Activated CD4-positive, alpha-beta T cell treated with anti-CD3 and anti-CD28 coated beads for 1 hour (primary cell): ENCODE data around the gene FBXW8.

ENCODE experiments used
- DNase-seq: peaks from one replicate; pipeline ENCODE4 v3.0.0-alpha.2; 2020

FBXW8 gene

GRCh38 chr12:116926283-116927243, 15.8 kb downstream of the FBXW8 start:
- DNase-seq, result no peak

GRCh38 chr12:116927244-116927940, 16.6 kb downstream of the FBXW8 start:
- DNase-seq, result no peak

- no peak for DNase-seq
These were observed 17.8 kb downstream of the FBXW8 start for GRCh38 chr12:116928504-116928903.

- DNase-seq, result no peak
These were observed 19.1 kb downstream of the FBXW8 start for GRCh38 chr12:116929885-116930284.

- no peak for DNase-seq
These were observed 20.9 kb downstream of the FBXW8 start for GRCh38 chr12:116931665-116932064.

GRCh38 chr12:116933091-116933490, 22.3 kb downstream of the FBXW8 start:
- no peak for DNase-seq

- no peak for DNase-seq
These were observed 22.9 kb downstream of the FBXW8 start for GRCh38 chr12:116933512-116934246.

- DNase-seq, result no peak
These were observed 24.4 kb downstream of the FBXW8 start for GRCh38 chr12:116934908-116935705.

GRCh38 chr12:116937640-116938039, 26.9 kb downstream of the FBXW8 start:
- DNase-seq, result no peak

- DNase-seq, result no peak
These were observed 29.0 kb downstream of the FBXW8 start for GRCh38 chr12:116939734-116940133.

GRCh38 chr12:116941188-116941587, 30.4 kb downstream of the FBXW8 start:
- no peak for DNase-seq

- DNase-seq, result no peak
These were observed 32.9 kb downstream of the FBXW8 start for GRCh38 chr12:116943419-116944372.

- DNase-seq, result no peak
These were observed 35.3 kb downstream of the FBXW8 start for GRCh38 chr12:116945886-116946550.

- no peak for DNase-seq
These were observed 37.5 kb downstream of the FBXW8 start for GRCh38 chr12:116948298-116948697.

GRCh38 chr12:116950628-116951325, 40.0 kb downstream of the FBXW8 start:
- no peak for DNase-seq

- DNase-seq, result no peak
These were observed 44.1 kb downstream of the FBXW8 start for GRCh38 chr12:116954710-116955381.

GRCh38 chr12:116955382-116956021, 44.8 kb downstream of the FBXW8 start:
- no peak for DNase-seq

- no peak for DNase-seq
These were observed 47.9 kb downstream of the FBXW8 start for GRCh38 chr12:116958402-116959197.
